Endothelial cell of umbilical vein (primary cell): ENCODE measurements around the gene TLE4. TPM values are rescaled to one million over a fixed set of nuclear protein-coding genes. Genes with fewer than 3 reads are reported as not detected.

Experiments used
- BruUV-seq: library from RNA; stranded (reverse); fragments of 400-500 nt; replicated peaks from 2 replicates; lab custom pipeline; 2021; lab: Mats Ljungman, UMichigan
- CTCF ChIA-PET: fragments of 300-600, 350-600 bp; sonication (Branson Sonifier 250); formaldehyde crosslinking; loops from one replicate; lab custom pipeline; 2021; ENCODE audit warnings: antibody characterized with exemption, inconsistent platforms; lab: Charles Lee
- POLR2A ChIA-PET: fragments of 300-600, 350-600 bp; sonication (Branson Sonifier 250); formaldehyde crosslinking; loops from one replicate; lab custom pipeline; 2021; ENCODE audit warnings: antibody characterized with exemption, inconsistent platforms; lab: Charles Lee
- DNase-seq: peaks from one replicate; pipeline ENCODE4 v3.0.0-alpha.2; 2011; ENCODE audit warnings: low read depth, low spot score
- FAIRE-seq: peaks from 2 replicates; lab custom pipeline; 2011; peaks lifted over from hg19 to GRCh38; lab: Jason Lieb, UNC
- H2AFZ ChIP-seq: 2 replicates; pipeline ENCODE4 v1.6.0; 2012; ENCODE audit warnings: low read depth, low read length, control low read depth, inconsistent platforms
- H3K27ac ChIP-seq: 2 replicates; pipeline ENCODE4 v1.5.1; 2011; ENCODE audit warnings: low read depth, mild to moderate bottlenecking, control low read depth, low read length, moderate library complexity; ENCODE audit not compliant: insufficient read depth
- H3K27me3 ChIP-seq, 2 experiments: 2 replicates each; pipeline versions ENCODE4 v1.6.0 to v1.6.1; 2011; ENCODE audit warnings: low read length in 2 of 2, mixed read lengths in 1 of 2; ENCODE audit not compliant: control insufficient read depth in 2 of 2, insufficient read depth in 2 of 2
- H3K36me3 ChIP-seq, 2 experiments: 2 replicates in 1 of 2; 3 replicates in 1 of 2; pipeline ENCODE4 v1.5.1; 2011; ENCODE audit warnings: low read length in 2 of 2, mild to moderate bottlenecking in 1 of 2, moderate library complexity in 1 of 2; ENCODE audit not compliant: control insufficient read depth in 2 of 2, insufficient read depth in 2 of 2; ENCODE audit errors: extremely low read depth in 1 of 2
- H3K4me1 ChIP-seq: 3 replicates; pipeline ENCODE4 v1.5.1; 2011; ENCODE audit warnings: mild to moderate bottlenecking, low read length; ENCODE audit not compliant: control insufficient read depth, insufficient read depth; ENCODE audit errors: extremely low read depth
- H3K4me2 ChIP-seq: 2 replicates; pipeline ENCODE4 v1.6.1; 2011; ENCODE audit warnings: low read length, control low read depth, mixed read lengths; ENCODE audit not compliant: insufficient read depth
- H3K4me3 ChIP-seq, 3 experiments: fragments of 200-600 bp in 1 of 3; sonication (generic), shearing (Covaris generic) in 1 of 3; replicated peaks in 1 of 3; 2 replicates each; pipeline ENCODE4 v1.5.1; 2011 to 2016; ENCODE audit warnings: control low read depth in 3 of 3, low read length in 3 of 3, mild to moderate bottlenecking in 2 of 3, inconsistent platforms in 1 of 3, low read depth in 1 of 3, moderate library complexity in 1 of 3; ENCODE audit not compliant: insufficient read depth in 1 of 3
- H3K79me2 ChIP-seq: 2 replicates; pipeline ENCODE4 v1.6.0; 2012; ENCODE audit warnings: low read length, inconsistent platforms; ENCODE audit not compliant: control insufficient read depth, insufficient read depth
- H3K9ac ChIP-seq: replicated peaks from 2 replicates; pipeline ENCODE3; 2011; ENCODE audit warnings: low read length, control low read depth; ENCODE audit not compliant: insufficient read depth; ENCODE audit errors: extremely low read depth
- H3K9me1 ChIP-seq: replicated peaks from 3 replicates; pipeline ENCODE4 v1.6.0; 2011; ENCODE audit warnings: mild to moderate bottlenecking, low read length; ENCODE audit not compliant: control insufficient read depth, insufficient read depth; ENCODE audit errors: extremely low read depth
- H3K9me3 ChIP-seq: replicated peaks from 2 replicates; pipeline ENCODE4 v1.5.1; 2012; ENCODE audit warnings: low read length, inconsistent platforms; ENCODE audit not compliant: control insufficient read depth, insufficient read depth
- H4K20me1 ChIP-seq: replicated peaks from 2 replicates; pipeline ENCODE3; 2011; ENCODE audit warnings: mild to moderate bottlenecking, low read length; ENCODE audit not compliant: control insufficient read depth, insufficient read depth; ENCODE audit errors: extremely low read depth
- EZH2 ChIP-seq: IDR thresholded peaks from 2 replicates; pipeline ENCODE4 v1.6.1; 2012; ENCODE audit warnings: borderline replicate concordance, low read depth, mild to moderate bottlenecking, moderate library complexity, low read length, inconsistent platforms; ENCODE audit not compliant: severe bottlenecking
- FOS ChIP-seq: IDR thresholded peaks from 2 replicates; pipeline ENCODE4 v1.6.1; 2011; ENCODE audit warnings: mild to moderate bottlenecking, low read length, moderate library complexity, borderline replicate concordance; ENCODE audit not compliant: insufficient read depth
- GATA2 ChIP-seq: IDR thresholded peaks from 2 replicates; pipeline ENCODE4 v1.7.0; 2011; ENCODE audit warnings: low read depth, mild to moderate bottlenecking, moderate library complexity, mixed read lengths, low read length; ENCODE audit not compliant: insufficient read length, insufficient read depth
- JUN ChIP-seq: IDR thresholded peaks from 2 replicates; pipeline ENCODE4 v1.6.1; 2011; ENCODE audit warnings: borderline replicate concordance, low read depth; ENCODE audit not compliant: insufficient read length, insufficient read depth
- MYC ChIP-seq: IDR thresholded peaks from one replicate; pipeline ENCODE4 v1.6.1; 2011; ENCODE audit warnings: mild to moderate bottlenecking, low read depth, low read length
- POLR2A ChIP-seq: IDR thresholded peaks from 2 replicates; pipeline ENCODE4 v1.6.1; 2012; ENCODE audit warnings: low read depth, mild to moderate bottlenecking, control low read depth, low read length
- POLR2AphosphoS5 ChIP-seq: IDR thresholded peaks from 2 replicates; pipeline ENCODE4 v1.6.1; 2012; ENCODE audit warnings: low read depth, mild to moderate bottlenecking, control low read depth, low read length, moderate library complexity; ENCODE audit not compliant: insufficient read depth
- dilution Hi-C: fragments of 300-500 bp; cut with MboI; formaldehyde crosslinking; loops from one replicate; pipeline ENCODE4 v1.15.0; 2019; ENCODE audit warnings: low sequenced_read_pairs; ENCODE audit not compliant: extremely low pct_ligation_motif_present
- intact Hi-C: fragments of 100-400 bp; cut with micrococcal nuclease; formaldehyde crosslinking; loops from one replicate; pipeline ENCODE4 v1.10.0; 2022
- polyA plus RNA-seq, 4 experiments: library from polyadenylated mRNA; depleted of rRNA in 3 of 4; stranded (reverse) in 3 of 4; unstranded in 1 of 4; fragments of >200 nt; gene quantifications; 2 replicates each; pipeline versions ENCODE4 v1.2.1 to v1.2.3, GENCODE V29; 2011 to 2012; ENCODE audit warnings: missing spikeins in 1 of 4
- total RNA-seq: library from RNA; stranded (reverse); gene quantifications from 2 replicates; pipeline ENCODE4 v1.2.3, GENCODE V29; 2021
- TF ChIP-seq, protein P1 (sequence below), 2 donors: IDR thresholded peaks; 1 replicate in 1 of 2; 2 replicates in 1 of 2; pipeline ENCODE4 v1.5.1; 2011; ENCODE audit warnings: low read length in 2 of 2, mild to moderate bottlenecking in 2 of 2, moderate library complexity in 2 of 2, control low read depth in 1 of 2, inconsistent platforms in 1 of 2, low read depth in 1 of 2; ENCODE audit not compliant: insufficient read depth in 1 of 2; ENCODE audit errors: extremely low read depth in 1 of 2
- TF ChIP-seq, protein P2 (sequence below): IDR thresholded peaks from 2 replicates; pipeline ENCODE4 v1.6.1; 2011; ENCODE audit not compliant: insufficient read depth, insufficient read length

The TLE4 gene
- total and polyA plus RNA-seq, 2 donors (not counting 3 experiments of a cell fraction or from before 2014, with no cell fraction given), result 31.4 to 32.3 TPM

DNA sequence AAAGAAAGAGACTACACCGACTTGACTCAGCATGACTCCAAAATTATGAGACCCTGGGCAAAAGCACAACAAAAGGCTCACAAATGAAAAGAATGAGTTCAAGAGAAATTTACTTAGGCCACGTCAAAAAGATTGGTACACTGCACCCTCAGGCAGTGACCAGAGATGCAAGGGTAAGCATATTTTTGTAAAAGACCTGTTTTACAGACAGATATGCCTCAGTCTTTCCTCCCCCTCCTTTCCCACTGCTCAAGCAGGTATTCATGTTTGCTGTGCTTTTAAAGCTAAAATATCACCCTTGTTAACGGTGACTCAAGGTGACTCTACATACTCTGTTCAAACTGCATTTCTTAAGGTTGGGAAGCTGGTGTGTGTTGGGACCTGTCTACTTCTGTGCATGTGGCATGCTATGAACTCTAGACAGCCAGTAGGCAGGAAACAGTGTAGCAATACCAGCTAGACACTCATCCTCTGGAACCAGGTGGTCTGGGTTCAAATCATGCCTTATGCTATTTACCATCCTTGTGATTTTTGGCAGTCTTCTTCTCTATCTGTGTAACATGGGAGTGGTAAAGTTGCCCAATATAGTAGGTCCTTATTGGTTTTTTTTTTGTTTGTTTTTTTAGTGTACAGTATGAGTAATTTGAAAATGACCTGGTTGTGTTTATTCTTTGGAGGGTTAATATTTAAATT, 98.7 kb downstream of the TLE4 start:
- Histone ChIP-seq H3K4me2 (no peak overlapping the region), H3K79me2 (no peaks in the 10 kb centered on the region), H3K27ac (no peak overlapping the region), H3K27me3 (no peaks in the 10 kb centered on the region), H3K36me3 (no peaks in the 10 kb centered on the region), H2AFZ (no peak overlapping the region), H3K9ac (no peak overlapping the region), H4K20me1 (no peaks in the 10 kb centered on the region), H3K4me1 (no peaks in the 10 kb centered on the region), H3K9me1 (no peaks in the 10 kb centered on the region), H3K9me3 (no peaks in the 10 kb centered on the region), H3K4me3 (no peak overlapping the region)
- no TSS peak for BruUV-seq
- TF ChIP-seq FOS (no peak), GATA2 (no peak), POLR2AphosphoS5 (no peak), JUN (no peak), EZH2 (no peak), POLR2A (no peak), MYC (no peak)
- TF ChIP-seq, protein P1, sequence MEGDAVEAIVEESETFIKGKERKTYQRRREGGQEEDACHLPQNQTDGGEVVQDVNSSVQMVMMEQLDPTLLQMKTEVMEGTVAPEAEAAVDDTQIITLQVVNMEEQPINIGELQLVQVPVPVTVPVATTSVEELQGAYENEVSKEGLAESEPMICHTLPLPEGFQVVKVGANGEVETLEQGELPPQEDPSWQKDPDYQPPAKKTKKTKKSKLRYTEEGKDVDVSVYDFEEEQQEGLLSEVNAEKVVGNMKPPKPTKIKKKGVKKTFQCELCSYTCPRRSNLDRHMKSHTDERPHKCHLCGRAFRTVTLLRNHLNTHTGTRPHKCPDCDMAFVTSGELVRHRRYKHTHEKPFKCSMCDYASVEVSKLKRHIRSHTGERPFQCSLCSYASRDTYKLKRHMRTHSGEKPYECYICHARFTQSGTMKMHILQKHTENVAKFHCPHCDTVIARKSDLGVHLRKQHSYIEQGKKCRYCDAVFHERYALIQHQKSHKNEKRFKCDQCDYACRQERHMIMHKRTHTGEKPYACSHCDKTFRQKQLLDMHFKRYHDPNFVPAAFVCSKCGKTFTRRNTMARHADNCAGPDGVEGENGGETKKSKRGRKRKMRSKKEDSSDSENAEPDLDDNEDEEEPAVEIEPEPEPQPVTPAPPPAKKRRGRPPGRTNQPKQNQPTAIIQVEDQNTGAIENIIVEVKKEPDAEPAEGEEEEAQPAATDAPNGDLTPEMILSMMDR (IDR thresholded peaks at IDR 0.05; ENCODE audit: extremely low read depth in 1 of 2, insufficient read depth in 1 of 2, low read depth in 1 of 2, low read length in 2 of 2), result no peak
- TF ChIP-seq, protein P2, sequence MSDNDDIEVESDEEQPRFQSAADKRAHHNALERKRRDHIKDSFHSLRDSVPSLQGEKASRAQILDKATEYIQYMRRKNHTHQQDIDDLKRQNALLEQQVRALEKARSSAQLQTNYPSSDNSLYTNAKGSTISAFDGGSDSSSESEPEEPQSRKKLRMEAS, result no peak
- intact Hi-C loops (no loop called here), dilution Hi-C loops (no loop called here)
- no peak for FAIRE-seq
- POLR2A ChIA-PET, result no interaction called here
- DNase-seq, result no peak
- CTCF ChIA-PET, result no interaction called here
